Upper lobe of left lung (tissue), 6 donors: ENCODE measurements around the gene SGPL1. TPM values are rescaled to one million over a fixed set of nuclear protein-coding genes. Genes with fewer than 3 reads are reported as not detected.
A peak's percentile ranks its signal among the peaks of the same experiment; 100 is the strongest.

Experiments
- ATAC-seq, 2 donors: fragments of 200-7000 bp; cut with Tn5 transposase; one replicate each; pipeline ENCODE4 v1.9.1; 2022; ENCODE audit warnings: mild to moderate bottlenecking in 2 of 2, moderate library complexity in 2 of 2; ENCODE audit not compliant: low FRiP score in 2 of 2
- DNase-seq, 2 donors: peaks; one replicate each; pipeline ENCODE4 v3.0.0-alpha.2; 2019 to 2020
- H3K27ac ChIP-seq, 4 donors: fragments of 200-600 bp; sonication (generic); one replicate each; pipeline ENCODE4 v1.5.1; 2016 to 2019
- H3K27me3 ChIP-seq, 4 donors: fragments of 200-600 bp; sonication (generic); one replicate each; pipeline ENCODE4 v1.5.1; 2017 to 2019
- H3K36me3 ChIP-seq, 4 donors: fragments of 200-600 bp; sonication (generic); one replicate each; pipeline ENCODE4 v1.5.1; 2016 to 2019
- H3K4me1 ChIP-seq, 4 donors: fragments of 200-600 bp; sonication (generic); one replicate each; pipeline ENCODE4 v1.5.1; 2018 to 2019
- H3K4me3 ChIP-seq, 4 donors: fragments of 200-600 bp; sonication (generic); one replicate each; pipeline ENCODE4 v1.5.1; 2017 to 2019; ENCODE audit warnings: mild to moderate bottlenecking in 2 of 4, moderate library complexity in 1 of 4
- H3K9me3 ChIP-seq, 4 donors: fragments of 200-600 bp; sonication (generic); one replicate each; pipeline ENCODE4 v1.5.1; 2018 to 2019
- EP300 ChIP-seq, 4 donors: sonication (generic); formaldehyde crosslinking; IDR thresholded peaks; one replicate each; pipeline ENCODE4 v1.5.1; 2017; ENCODE audit warnings: antibody characterized with exemption in 4 of 4, control low read depth in 2 of 4
- POLR2A ChIP-seq, 4 donors: fragments of 450-650 bp; IDR thresholded peaks; one replicate each; pipeline ENCODE4 v1.5.1; 2016 to 2017; ENCODE audit warnings: antibody characterized with exemption in 4 of 4, mild to moderate bottlenecking in 2 of 4
- POLR2AphosphoS5 ChIP-seq, 2 donors: sonication (generic); formaldehyde crosslinking; IDR thresholded peaks; one replicate each; pipeline ENCODE4 v1.5.1; 2017; ENCODE audit warnings: antibody characterized with exemption in 2 of 2
- WGBS, 2 donors: methylation state at CpG; one replicate each; pipeline ENCODE4 v1.1.5; 2017 to 2018; 5-methylcytosine and 5-hydroxymethylcytosine counted together
- total RNA-seq, 6 donors: library from RNA; depleted of rRNA in 4 of 6; stranded (reverse); fragments of >200 nt in 4 of 6; gene quantifications; one replicate each; pipeline versions ENCODE4 v1.1.0 to v1.2.1, GENCODE V29; 2016 to 2021
- TF ChIP-seq, protein P1 (sequence below), 6 experiments: fragments of 450-650 bp in 4 of 6; fragments of 200-600 bp in 2 of 6; sonication (generic) in 2 of 6; IDR thresholded peaks; one replicate each; pipeline ENCODE4 v1.5.1; 2016 to 2019; ENCODE audit warnings: antibody characterized with exemption in 6 of 6
- donor health status: DM: no; HTN: no; CAD: no; lungs with moderate emphysema.
- donor health status: DM: no; HTN: yes; CAD: no; lungs with severe emphysema.

SGPL1 gene
- total RNA-seq, 6 donors from 2014 or later, result 18.4 to 43.8 (median 30.4) TPM

DNA sequence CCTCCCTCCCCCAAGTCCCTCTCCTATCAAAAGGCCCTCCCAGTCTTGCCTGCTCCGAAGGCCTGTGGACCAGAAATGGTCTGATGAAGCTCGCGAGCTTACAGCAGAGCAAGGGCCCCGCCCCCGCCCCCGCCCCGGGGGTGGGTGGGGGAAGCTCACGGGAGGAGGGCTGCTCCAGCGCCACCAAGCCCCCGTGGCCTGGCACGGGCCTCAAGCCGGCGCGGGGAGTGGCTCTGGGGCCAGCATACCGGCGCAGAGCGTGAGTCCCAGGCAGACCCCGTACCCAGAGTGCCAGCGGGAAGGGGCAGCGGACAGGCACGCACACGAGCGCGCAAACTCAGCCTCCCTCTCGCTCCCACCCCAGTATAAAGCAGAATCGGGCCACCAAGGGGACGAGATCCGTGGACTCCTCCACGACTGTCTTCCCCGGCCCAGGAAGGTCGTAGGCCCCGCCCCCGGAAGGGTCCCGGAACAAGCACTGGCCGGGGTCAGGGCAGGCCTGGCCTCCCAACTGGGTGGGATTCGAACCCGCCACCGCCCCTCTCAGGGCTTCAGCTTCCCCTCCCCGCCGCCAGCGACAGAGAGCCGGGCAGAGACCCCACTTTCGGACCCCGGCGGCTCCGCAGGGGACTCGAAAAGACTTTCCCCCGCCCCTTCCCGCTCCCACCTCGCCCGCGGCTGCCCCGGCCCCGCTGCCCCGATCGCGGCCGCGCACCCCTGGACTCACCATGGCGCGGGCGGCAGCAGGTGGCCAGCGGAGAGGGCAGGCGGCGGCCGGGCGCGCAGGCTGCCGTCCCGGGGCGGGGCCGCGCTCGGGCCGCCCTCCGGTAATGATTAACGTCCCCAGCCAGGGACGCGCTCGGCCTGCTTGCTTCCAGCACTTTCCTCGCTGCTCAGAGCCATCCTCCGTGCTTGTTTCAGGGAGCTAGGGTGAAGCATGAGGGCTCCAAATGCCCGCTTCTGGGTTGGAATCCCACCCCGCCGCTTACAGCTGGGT is 72.4 kb downstream of the SGPL1 start, which contains the start of gene PCBD1:
PCBD1 (minus strand) TSS at position 762 of the 997 bp plus-strand sequence; CDS start at position 730, 32 bp downstream.
- ATAC-seq, result peak; percentile 90 to 94
- Histone ChIP-seq H3K36me3 (peaks cover 7 to 23% (median 8%) of the 10 kb centered on the region in 4 donors), H3K27ac (peak within 1 kb of the TSS; percentile 85 to 96 (median 93)), H3K4me1 (peaks cover 20 to 39% (median 27%) of the 10 kb centered on the region in 4 donors), H3K27me3 (no peaks in the 10 kb centered on the region), H3K9me3 (no peaks in the 10 kb centered on the region), H3K4me3 (peak within 1 kb of the TSS; percentile 78 to 93 (median 86))
- peak; percentile 88 to 97 for DNase-seq
- 0 to 4% methylated on average over 11 to 38 of the region's 85 CpGs for WGBS, 2 donors
- TF ChIP-seq POLR2AphosphoS5 (IDR thresholded peaks at IDR 0.05) (peak; percentile 35 to 63), EP300 (IDR thresholded peaks at IDR 0.05) (no peak), POLR2A (IDR thresholded peaks at IDR 0.05) (peak in 3 of 4 donors; percentile 31 to 67 (median 36))
- TF ChIP-seq, protein P1, sequence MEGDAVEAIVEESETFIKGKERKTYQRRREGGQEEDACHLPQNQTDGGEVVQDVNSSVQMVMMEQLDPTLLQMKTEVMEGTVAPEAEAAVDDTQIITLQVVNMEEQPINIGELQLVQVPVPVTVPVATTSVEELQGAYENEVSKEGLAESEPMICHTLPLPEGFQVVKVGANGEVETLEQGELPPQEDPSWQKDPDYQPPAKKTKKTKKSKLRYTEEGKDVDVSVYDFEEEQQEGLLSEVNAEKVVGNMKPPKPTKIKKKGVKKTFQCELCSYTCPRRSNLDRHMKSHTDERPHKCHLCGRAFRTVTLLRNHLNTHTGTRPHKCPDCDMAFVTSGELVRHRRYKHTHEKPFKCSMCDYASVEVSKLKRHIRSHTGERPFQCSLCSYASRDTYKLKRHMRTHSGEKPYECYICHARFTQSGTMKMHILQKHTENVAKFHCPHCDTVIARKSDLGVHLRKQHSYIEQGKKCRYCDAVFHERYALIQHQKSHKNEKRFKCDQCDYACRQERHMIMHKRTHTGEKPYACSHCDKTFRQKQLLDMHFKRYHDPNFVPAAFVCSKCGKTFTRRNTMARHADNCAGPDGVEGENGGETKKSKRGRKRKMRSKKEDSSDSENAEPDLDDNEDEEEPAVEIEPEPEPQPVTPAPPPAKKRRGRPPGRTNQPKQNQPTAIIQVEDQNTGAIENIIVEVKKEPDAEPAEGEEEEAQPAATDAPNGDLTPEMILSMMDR (IDR thresholded peaks at IDR 0.05), result no peak

GRCh38 chr10:70889291-70889690 is 73.5 kb downstream of the SGPL1 start:
- DNase-seq, result no peak
- Histone ChIP-seq H3K4me3 (no peak overlapping the region), H3K27me3 (no peaks in the 10 kb centered on the region), H3K9me3 (no peaks in the 10 kb centered on the region), H3K27ac (peak overlapping the region in 1 of 4 donors; percentile 94), H3K36me3 (peaks cover 0 to 12% (median 1%) of the 10 kb centered on the region in 4 donors), H3K4me1 (peaks cover 20 to 39% (median 27%) of the 10 kb centered on the region in 4 donors)
- TF ChIP-seq POLR2AphosphoS5 (IDR thresholded peaks at IDR 0.05), result no peak
- TF ChIP-seq, protein P1 (IDR thresholded peaks at IDR 0.05), result no peak
- no peak for TF ChIP-seq EP300 (IDR thresholded peaks at IDR 0.05)
- TF ChIP-seq POLR2A (IDR thresholded peaks at IDR 0.05), result no peak
- ATAC-seq, result no peak
- 75 to 82% methylated on average over 3 of the region's 3 CpGs for WGBS, 2 donors

- Histone ChIP-seq H3K9me3 (no peaks in the 10 kb centered on the region), H3K27me3 (no peaks in the 10 kb centered on the region), H3K27ac (no peak overlapping the region), H3K4me1 (peaks cover 20 to 32% (median 25%) of the 10 kb centered on the region in 4 donors), H3K4me3 (no peak overlapping the region), H3K36me3 (no peaks in the 10 kb centered on the region)
- DNase-seq (no peak), ATAC-seq (no peak)
- 80 to 85% methylated on average over 6 to 7 of the region's 7 CpGs for WGBS, 2 donors
- TF ChIP-seq POLR2AphosphoS5 (IDR thresholded peaks at IDR 0.05) (no peak), EP300 (IDR thresholded peaks at IDR 0.05) (no peak), POLR2A (IDR thresholded peaks at IDR 0.05) (no peak)
- TF ChIP-seq, protein P1 (IDR thresholded peaks at IDR 0.05), result no peak
Measured at GRCh38 chr10:70890917-70891431, 75.2 kb downstream of the SGPL1 start.

DNA sequence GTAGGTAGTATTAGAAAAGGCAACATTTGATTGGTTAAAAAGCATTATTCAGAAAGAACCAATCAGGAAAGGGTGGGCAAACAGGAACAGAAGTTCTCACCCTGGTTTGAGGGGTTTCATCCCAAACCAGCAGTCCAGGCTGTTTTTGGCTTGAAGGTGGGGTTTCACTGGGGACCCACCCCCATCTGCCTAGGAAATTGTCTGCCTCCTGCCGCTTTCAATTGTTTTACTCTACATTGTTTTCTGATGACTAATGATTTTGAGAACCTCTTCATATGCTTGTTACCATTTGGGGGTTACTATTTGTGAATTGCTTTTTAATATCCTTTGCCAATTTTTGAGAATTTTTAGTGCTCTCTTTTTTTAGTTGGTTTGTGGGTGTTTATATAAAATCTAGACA is 75.9 kb downstream of the SGPL1 start:
- Histone ChIP-seq H3K9me3 (no peaks in the 10 kb centered on the region), H3K27ac (no peak overlapping the region), H3K36me3 (no peaks in the 10 kb centered on the region), H3K4me3 (no peak overlapping the region), H3K27me3 (no peaks in the 10 kb centered on the region), H3K4me1 (peaks cover 16 to 25% (median 20%) of the 10 kb centered on the region in 4 donors)
- ATAC-seq (no peak), DNase-seq (no peak)
- TF ChIP-seq EP300 (IDR thresholded peaks at IDR 0.05), result no peak
- TF ChIP-seq POLR2AphosphoS5 (IDR thresholded peaks at IDR 0.05), result no peak
- TF ChIP-seq, protein P1 (IDR thresholded peaks at IDR 0.05), result no peak
- no peak for TF ChIP-seq POLR2A (IDR thresholded peaks at IDR 0.05)
- WGBS, 2 donors, result 57 to 65% methylated on average over 1 of the region's 1 CpG
